Stimulated activated CD4-positive, alpha-beta T cell treated with anti-CD3 and anti-CD28 coated beads, Interleukin-15, amount 100 ng/mL, for 48 hours (primary cell): ENCODE results near the gene SULF2.
"Not testable (repeated sequence)": the region's sequence is repeated elsewhere in the genome, so short reads cannot be mapped to it uniquely, and the experiment has no call there.

Experiments used
- DNase-seq, 2 donors: peaks; one replicate each; pipeline ENCODE4 v3.0.0-alpha.2; 2020; ENCODE audit warnings: low read depth in 2 of 2

SULF2 gene

DNA sequence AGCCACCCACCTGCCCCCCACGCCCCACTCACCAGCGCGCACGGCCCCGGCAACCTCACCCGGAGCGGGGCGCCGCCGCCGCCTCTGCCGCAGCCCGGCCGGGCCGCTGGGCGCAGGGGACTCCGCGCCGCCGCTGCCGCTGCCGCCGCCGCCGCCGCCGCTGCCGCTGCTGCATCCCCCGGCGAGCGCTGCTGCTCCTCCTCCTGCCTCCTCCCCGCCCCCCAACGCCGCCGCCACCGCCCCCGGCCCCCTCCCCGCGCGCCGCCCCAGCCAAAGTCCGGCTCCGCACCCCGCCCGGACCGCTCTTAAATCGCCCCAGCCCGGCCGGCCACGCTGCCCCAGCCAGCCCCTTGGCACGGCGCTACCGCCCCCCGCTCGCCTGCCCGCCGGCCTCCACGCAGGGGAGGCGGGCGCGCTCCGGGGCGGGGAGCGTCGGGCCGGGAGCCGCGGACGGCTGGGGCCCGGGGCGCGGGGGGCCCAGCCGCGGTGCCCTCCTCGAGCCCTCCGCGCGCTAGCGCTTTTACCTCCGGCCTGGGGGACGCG, at the start of gene SULF2:
Gene SULF2 (minus strand): TSS at position 171 of the 543 bp plus-strand sequence. CDS start 28,118 bp downstream, outside the sequence.
- DNase-seq = no peak

DNA sequence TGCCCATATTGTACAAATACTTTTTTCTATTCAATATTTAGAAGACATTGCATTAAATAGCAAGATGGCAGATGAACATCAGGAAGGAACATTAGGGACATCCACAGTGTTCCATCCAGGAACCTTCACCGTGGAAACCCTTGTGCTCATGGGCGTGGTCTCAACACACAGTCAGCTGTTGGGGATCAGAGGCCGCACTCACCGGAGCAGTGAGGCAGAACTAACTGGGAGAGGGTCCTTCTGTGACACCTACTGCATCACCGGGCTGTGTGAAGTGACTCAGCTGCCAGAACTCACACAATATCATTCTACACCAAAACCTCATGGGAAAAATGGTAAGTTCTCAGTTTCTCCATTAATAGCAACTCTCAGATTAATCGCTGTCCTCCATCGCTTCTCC, 46.4 kb upstream of the SULF2 start:
- not testable (repeated sequence) for DNase-seq

DNA sequence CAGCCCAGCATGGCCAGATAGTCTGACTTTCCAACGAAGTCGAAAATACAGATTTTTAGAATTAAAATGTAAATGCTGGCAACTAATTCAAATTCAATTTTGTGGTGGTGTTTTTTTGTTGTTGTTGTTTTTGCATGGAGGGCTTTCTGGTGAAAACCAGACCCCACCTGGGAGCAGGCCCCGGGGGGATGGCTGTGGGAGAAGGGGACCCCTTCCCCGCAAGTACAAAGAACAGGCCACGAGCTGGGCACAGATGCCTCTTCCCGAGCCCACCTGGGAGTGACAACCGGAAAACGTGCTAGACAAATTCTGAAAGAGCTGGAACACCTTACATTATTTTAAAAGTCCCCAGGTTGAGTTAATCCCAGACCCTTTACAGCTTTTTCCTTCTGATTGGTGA, 41.4 kb upstream of the SULF2 start:
- DNase-seq = not testable (repeated sequence)

DNA sequence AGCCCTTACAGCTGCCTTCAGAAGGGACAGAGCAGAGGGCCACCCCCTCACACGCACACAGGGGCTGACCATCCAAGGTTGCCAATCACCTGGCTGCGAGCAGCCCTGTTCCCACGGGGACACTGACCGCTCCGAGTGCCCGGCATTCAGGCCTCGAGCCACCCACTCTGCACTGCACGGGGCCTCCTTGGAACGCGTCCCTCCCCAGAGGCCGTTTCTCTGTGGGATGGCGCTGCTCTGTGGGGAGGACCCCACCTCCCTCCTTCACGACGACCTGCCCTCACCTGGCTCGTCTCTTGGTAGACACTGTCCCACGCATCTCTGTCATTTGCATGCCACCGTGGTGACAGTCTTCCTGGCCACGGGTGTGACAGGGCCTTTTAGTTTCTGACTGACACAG, 40.7 kb upstream of the SULF2 start:
- DNase-seq = not testable (repeated sequence)

DNA sequence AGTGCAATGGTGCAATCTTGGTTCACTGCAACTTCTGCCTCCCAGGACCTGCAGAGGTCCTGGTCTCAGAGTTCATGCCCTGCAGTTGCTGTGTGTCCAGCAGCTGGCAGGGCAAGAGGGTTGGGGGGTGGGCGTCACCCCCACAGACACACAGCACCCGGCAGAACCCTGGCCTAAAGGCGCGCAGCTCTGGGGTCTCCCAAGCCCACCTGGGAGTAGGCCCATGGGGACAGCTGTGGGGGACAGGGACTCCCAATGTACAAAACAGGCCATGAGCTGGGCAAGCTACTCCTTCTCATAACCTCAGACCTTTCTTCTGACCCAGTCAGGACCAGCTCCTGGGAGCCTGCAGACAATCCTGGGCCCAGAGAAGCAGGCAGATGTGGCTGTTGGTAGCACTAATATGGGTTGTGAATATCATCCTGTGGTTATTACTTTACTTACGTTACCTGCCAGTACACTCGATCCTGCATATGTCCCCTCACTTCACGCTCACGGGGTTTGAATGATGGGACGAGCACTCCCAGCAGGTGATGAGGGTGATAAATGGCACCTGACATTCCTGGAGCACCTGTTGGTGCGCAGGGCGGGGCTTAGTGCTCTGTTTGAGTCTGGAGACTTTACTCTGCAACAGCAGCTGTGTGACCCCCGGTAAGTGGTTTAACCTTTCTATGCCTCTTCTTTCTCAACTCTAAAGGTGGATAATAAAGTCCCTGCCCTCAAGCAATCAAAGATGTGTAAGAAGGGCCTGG, 39.9 kb upstream of the SULF2 start:
- no peak for DNase-seq

DNA sequence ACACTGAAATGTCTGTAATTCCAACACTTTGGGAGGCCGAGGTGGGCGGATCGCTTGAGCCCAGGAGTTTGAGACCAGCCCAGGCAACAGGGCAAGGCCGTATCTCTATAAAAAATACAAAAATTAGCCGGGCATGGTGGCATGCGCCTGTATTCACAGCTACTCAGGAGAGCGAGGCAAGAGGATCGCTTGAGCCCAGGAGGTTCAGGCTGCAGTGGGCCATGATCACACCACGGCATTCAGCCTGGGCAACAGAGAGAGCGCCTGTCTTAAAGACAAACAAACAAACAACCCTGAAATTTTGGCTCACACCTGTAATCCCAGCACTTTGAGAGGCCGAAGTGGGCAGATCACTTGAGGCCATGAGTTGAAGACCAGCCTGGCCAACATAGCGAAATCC, 38.7 kb upstream of the SULF2 start:
- not testable (repeated sequence) for DNase-seq

DNA sequence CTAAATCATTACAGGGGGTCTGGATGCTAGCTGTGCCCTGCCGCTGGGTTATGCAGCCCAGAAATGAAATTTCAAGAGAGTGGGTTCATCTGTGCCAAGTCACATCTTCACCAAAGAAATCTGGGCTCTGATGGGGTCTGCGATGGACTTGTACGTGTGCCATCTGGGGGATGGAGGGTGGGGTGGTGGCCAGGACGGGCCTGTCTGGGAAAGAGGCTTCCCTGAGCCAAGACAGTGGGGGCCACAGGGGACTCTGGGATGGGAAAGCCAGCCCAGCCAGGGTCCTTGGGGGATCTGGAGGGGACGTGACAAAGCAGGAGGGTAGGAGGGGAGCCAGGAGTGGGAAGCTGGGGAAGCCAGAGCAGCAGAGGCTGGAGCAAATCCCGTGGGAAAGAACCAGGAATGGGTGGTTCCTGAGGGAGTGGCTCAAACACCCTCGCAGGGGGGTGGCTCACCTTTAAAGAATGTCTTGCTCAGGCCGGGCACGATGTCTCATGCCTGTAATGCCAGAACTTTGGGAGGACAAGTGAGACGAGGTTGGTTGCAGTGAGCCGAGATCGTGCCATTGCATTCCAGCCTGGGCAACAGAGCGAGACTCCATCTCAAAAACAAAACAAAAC, 36.3 kb upstream of the SULF2 start:
- DNase-seq = no peak

DNA sequence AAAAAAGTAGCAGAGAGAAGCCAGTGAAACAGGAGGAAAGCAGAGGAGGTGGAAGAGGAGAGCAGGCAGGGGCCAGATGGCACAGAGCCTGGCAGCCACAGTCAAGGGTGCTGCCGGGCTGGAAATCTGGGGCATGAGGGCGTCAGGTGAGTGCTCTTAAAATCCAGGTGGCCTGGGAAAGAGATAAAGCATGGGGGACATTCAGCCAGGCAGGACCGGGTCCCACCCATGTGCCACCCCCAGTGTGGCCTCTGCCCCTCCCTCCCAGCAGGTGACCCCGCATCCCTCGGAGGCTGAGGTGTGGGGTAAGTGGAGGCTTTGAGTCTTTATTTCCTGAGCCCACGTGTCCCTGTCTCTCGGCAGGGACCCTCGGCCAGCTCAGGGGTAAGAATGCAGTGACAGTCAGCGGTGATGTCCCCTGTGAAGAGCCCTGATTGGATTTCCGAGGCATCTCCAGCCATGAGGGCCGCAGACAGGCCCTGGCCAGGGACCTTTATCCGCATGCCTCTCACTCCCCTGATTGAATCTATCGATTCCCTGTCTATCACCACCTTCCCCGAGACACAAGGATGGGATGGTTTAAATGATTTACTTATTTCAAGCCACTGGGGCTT, 33.8 kb upstream of the SULF2 start:
- DNase-seq = no peak

DNA sequence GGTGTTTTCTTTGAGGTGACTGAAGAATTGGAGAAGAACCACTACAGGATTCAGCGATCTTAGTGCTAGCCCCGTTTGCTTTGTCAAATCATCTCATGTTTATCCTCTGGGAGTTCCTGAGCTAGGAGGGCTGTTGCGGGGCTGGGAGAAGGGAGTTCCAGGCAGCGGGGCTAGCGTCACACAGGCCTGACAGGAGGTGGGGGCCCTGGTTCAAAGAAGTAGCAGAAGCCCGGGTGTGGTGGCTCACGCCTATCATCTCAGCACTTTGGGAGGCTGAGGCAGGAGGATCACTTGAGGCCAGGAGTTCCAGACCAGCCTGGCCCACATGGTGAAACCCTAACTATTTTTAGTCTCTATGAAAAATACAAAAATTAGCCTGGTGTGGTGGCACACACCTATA, 33.2 kb upstream of the SULF2 start:
- DNase-seq = no peak

DNA sequence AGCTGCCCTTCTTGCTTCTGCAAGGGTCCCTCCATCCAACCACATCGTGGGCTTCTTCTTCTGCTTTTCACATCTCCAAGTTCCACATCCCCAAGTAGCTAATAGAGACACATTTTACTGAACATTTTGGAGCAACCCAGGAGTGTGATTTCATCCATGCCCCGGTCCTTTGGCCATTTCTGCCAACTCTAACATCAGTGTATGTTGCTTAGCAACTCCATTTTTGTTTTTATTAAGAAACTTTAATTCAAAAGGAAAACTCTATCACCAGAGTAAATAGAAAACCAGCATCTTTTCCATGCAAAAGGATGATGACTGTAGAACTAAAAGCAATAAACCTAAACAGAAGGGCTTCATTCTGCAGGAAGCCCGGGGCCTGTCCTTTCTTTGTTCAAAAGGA, 32.7 kb upstream of the SULF2 start:
- DNase-seq = no peak

DNA sequence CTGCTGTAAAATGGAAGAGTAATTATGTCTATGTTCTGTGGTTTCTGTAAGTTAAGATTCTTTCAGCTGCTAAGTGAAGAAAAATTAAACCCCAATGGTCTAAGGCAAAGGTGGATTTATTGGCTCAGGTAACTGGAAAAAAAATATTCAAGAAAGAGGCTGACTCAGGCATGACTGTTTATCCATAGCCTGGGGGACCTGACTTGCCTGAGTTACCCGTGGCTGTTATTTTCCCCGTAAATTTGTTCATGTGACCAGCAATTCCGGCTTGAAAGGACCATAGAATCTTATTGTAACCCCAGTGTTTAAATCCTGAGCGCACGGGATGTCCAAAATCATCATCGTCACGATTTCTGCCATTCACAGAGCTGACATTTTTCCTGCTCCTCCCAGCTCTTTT, 32.3 kb upstream of the SULF2 start:
- DNase-seq = no peak

DNA sequence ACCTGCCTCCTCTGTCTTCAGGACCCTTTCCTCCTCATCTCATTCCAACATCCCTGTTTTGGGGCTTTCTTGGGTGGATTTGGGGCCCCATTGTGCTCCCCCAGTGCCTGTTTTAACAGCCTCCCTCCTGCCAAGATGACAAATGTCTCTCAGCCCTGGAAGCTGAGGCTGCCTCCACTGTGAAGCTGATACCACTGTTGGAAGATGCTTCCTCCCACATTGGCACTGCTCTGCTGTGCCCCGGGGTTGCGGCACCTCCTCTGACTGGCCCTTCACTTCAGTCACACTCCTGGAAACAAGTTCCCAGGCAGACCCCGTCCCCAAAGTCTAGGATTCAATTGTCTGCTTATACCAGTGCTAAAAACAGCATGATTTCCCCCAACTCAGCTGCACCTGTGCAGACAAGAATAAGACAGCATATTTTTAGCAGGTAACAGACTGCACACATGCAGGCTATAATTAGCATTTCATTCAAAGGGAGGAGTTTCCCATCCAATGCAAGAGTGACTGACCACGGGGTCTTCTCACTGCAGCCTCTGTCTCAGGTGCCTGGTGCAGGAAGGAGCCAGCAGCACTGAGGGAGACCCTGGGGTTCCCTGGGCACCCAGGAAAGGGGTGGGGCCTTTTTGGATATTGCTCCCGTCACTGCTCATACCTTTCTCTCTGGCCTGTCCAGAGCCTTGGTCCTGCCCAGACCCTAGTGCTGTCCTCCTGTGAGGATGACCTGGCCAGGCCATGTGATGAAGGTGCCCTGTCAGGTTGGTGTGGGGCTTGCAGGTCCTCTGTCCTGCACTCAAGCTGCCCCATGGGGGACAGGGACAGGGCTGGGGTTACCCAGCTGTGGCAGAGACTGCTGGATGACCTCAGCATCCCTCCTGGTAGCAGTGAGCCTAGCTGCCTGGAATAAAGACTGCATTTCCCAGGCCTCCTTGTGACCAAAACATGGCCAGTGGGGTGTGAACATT, 31.5 kb upstream of the SULF2 start:
- no peak for DNase-seq

DNA sequence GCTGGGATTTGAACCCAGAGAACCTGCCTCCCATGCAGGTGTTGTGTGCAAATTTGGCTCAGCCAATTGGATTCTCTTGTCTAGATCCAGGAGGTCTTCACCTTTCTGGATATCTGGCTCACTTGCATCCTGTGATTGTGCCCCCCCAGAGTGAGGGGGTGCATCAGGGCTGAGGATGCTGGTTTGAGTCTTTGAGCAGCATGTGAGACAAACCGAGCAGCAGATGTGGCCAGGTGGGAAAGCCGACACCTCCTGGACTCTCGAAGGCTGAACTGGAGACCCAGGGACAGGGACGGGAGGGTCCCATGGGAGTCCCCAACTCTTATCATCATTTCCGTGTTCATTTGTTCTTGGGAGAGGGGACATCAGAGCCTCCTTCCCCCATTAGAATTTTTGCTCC, 30.6 kb upstream of the SULF2 start:
- DNase-seq = no peak

DNA sequence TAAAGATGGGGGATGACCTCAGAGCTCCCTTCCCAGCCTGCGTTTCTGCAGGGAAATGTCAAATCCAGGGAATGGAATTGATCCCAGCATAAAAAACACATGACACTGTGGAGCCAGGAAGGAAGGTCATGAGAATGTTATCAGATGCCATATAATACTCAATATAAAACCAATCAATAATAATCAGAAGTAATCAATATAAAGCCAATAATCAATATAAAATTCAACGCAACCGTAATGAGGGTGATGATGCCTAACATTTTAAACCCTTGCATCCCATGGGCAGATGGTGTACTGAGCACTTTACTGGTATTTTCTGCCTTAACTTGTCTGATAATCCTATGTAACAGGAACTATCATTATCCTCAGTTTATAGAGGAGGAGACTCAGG, 30.1 kb upstream of the SULF2 start:
- no peak for DNase-seq

DNA sequence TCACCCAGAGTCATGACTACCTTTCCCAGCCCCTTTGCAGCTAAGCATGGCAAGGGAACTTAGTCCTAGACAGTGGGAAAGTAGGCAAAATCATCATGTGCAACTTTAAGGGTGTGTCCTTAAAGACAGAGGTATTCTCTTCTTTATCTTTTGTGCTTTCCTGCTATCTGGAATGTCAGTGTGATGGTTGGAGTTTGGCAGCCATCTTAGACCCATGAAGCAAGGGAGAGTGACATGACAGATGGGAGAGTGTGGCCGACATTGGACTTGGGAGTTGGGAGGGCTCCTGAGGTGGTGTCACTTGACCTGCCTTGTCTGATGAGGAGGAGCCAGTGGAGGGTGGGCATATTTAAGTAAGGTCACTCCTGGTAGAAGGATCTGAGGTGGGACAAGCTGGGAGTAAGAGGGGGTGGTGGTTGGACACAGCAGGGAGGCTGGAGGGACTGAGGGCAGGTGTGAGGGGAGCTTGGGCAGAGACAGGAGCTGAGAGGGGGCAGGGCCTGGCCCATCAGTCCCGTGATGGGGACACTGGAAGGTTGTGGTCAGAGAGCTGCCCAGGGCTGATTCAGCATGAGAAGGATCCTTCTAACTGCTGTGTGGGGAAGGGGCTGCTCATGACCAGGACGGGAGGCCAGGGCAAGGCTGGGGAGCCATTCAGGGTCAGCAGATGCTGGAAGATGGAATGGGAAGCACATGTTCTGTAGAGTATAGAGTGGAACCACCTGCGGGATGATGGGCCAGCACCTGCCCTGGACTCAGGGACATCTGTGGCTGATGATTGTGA, 29.5 kb upstream of the SULF2 start:
- DNase-seq = no peak

DNA sequence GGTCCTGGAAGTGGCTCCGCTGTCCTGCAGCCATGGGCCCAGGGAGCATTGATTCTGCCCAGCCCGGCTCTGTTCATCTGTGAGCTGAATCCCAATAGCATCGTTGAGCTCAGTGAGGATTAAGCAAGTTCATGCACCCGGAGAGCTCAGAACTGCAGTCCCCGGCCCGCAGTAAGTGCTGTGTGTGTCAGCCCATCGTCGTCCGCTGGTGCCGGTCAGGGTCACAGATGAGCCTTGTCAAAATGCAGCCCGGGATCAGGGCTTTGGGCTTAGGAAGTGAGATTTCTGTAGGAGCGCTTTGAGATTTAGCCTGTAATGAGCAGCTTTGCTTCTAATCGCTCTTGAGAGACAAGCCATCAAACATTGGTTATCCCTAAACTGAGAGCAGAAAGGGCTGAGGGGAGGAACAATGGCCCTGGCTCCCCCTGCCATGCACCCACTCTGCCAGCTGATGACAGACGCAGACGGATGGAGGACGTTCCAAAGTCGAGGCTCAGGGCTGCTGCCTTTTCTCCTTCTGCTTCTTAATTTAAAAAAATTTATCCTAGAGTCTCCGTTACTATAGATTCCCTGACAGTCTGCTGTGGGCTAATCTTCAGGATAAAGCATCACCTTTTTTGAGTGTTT, 25.6 kb upstream of the SULF2 start:
- no peak for DNase-seq

DNA sequence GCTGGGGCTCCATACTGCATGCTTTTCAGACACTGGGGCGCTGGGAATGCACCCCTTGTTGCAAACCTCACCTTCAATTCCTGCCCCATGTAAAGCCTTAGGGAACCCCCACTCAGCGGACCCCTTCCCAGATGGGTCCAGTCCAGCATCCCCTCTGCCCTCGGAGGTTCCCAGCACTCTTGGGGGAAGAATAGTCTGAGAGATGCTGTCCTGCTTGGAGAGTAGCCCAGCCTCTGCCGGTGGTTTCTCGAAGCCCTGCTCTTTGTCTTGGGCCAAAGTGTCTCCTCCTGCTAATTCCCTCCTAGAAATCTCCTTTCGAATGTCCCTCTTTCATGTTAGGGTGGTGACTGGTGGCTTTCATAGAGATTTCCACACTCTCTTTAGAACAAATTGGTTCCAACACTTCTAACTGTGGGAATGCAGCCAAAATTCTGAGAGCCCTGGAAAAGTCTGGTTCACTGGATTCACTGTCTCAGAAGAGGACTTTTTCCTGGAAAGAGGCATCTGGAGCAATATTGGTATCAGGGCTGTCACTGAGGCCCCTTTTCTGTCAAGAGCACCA, 24.9 kb upstream of the SULF2 start:
- no peak for DNase-seq

DNA sequence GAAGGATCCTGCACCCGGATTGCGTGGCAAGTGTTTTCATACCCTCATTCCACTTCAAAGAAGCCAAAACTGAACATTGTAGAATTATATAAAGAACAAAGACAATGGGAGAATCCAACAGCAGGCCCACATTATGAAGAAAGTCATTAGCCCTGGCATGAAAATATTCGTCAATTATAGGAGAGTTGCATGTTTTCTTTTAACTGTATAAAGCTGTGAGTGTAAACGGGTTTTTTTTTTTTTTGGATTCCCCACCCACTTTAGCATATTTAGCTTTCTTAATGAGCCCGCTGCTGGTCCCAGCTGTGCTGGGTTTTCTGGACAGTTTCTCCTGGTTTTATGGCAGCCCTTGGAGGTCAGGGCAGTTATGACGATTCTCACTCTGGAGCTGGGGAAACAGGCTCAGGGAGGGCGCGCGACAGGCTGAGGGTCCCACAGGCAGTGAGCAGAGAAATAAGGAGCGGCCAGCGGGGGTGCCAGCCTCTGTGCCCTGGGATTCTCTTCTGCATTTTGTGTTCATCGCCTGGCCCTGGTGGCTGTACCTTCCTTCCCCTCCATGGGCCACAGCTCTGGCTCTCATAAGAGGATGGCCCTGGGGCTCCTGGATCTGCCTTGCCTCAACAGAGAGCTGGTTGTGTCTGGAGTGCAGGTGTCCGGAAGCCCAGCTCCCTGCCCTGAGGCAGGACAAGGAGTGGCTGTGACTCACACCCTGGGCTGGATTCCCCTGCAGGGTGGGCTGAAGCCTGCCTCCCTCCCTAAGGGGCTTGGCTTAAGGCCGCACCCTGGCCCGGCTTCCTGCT, 24.1 kb upstream of the SULF2 start:
- DNase-seq = no peak

DNA sequence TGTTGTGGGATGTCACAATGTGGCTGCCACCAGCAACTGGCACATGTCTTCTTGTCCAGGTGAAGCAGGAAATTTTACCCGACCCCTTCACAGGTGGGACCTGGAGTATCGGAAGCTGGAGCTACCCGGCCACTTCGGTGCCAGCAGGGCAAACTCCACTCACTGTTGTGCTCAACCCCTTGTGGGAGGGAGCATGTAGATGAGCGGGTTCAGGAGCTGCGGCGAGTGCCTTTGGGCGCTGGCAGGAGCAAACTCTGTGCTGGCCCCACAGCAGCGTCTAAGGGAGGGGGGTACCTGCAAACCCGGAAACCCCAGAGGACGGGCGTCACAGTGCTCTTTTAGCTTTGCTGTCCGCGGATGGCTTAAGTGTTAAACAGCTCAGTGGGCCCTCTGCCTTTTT, 20.7 kb upstream of the SULF2 start:
- no peak for DNase-seq
